Loucy (cell line): ENCODE measurements around the gene ACTBL2.
"Not testable (repeated sequence)": the region's sequence is repeated elsewhere in the genome, so short reads cannot be mapped to it uniquely, and the experiment has no call there.

Source experiments
- H2AFZ ChIP-seq: fragments of 200-600 bp; sonication (generic); 2 replicates; pipeline ENCODE4 v1.6.0; 2016; ENCODE audit warnings: antibody characterized with exemption, mild to moderate bottlenecking, low read length, moderate library complexity
- H3F3A ChIP-seq: fragments of 200-600 bp; 2 replicates; pipeline ENCODE4 v1.6.0; 2016; ENCODE audit warnings: antibody characterized with exemption, low read depth, mild to moderate bottlenecking
- H3K27me3 ChIP-seq: fragments of 200-600 bp; sonication (generic); 2 replicates; pipeline ENCODE4 v1.6.1; 2014; ENCODE audit warnings: low read length, mild to moderate bottlenecking; ENCODE audit not compliant: insufficient read depth, poor library complexity, severe bottlenecking
- H3K36me3 ChIP-seq: fragments of 200-600 bp; sonication (generic); 2 replicates; pipeline ENCODE4 v1.6.1; 2016; ENCODE audit warnings: low read length; ENCODE audit not compliant: insufficient read depth
- H3K4me1 ChIP-seq: fragments of 200-600 bp; sonication (generic); 2 replicates; pipeline ENCODE4 v1.5.1; 2014; ENCODE audit warnings: low read length, mild to moderate bottlenecking; ENCODE audit not compliant: insufficient read depth, poor library complexity, severe bottlenecking
- H3K4me2 ChIP-seq: fragments of 200-600 bp; sonication (generic); 2 replicates; pipeline ENCODE4 v1.6.0; 2014; ENCODE audit warnings: antibody characterized with exemption, low read length, low read depth, mild to moderate bottlenecking; ENCODE audit not compliant: poor library complexity, severe bottlenecking
- H3K4me3 ChIP-seq: fragments of 200-600 bp; sonication (generic); 2 replicates; pipeline ENCODE4 v1.5.1; 2014; ENCODE audit warnings: low read length, mild to moderate bottlenecking, mixed read lengths; ENCODE audit not compliant: poor library complexity, severe bottlenecking
- H3K79me2 ChIP-seq: fragments of 200-600 bp; sonication (generic); 2 replicates; pipeline ENCODE4 v1.6.1; 2014; ENCODE audit warnings: low read length; ENCODE audit not compliant: insufficient read depth
- H3K9ac ChIP-seq: fragments of 200-600 bp; sonication (generic); 2 replicates; pipeline ENCODE4 v1.6.0; 2014; ENCODE audit warnings: mild to moderate bottlenecking, low read depth, low read length, moderate library complexity; ENCODE audit not compliant: poor library complexity, severe bottlenecking
- H3K9me2 ChIP-seq: fragments of 200-600 bp; sonication (generic); replicated peaks from 2 replicates; pipeline ENCODE4 v1.6.1; 2016; ENCODE audit warnings: low read depth, low read length, mixed read lengths
- H3K9me3 ChIP-seq: fragments of 200-600 bp; sonication (generic); 2 replicates; pipeline ENCODE4 v1.6.1; 2014; ENCODE audit warnings: mild to moderate bottlenecking, antibody characterized with exemption, low read length, low read depth; ENCODE audit not compliant: insufficient read depth
- H4K20me1 ChIP-seq: fragments of 200-600 bp; sonication (generic); 2 replicates; pipeline ENCODE4 v1.6.0; 2014; ENCODE audit warnings: antibody characterized with exemption, low read length, mild to moderate bottlenecking; ENCODE audit not compliant: insufficient read depth, poor library complexity, severe bottlenecking
- CTCF ChIP-seq: fragments of 200-600 bp; sonication (generic); conservative IDR thresholded peaks from 2 replicates; pipeline ENCODE4 v1.5.1; 2014; ENCODE audit warnings: mild to moderate bottlenecking, antibody characterized with exemption, low read length
- EZH2phosphoT487 ChIP-seq: fragments of 200-600 bp; IDR thresholded peaks from 2 replicates; pipeline ENCODE4 v1.6.1; 2018; ENCODE audit warnings: antibody characterized with exemption, mild to moderate bottlenecking, moderate library complexity, borderline replicate concordance

The ACTBL2 gene

GRCh38 chr5:57468481-57469163 lies 14.0 kb downstream of the ACTBL2 start:
- H3F3A ChIP-seq, result no peaks in the 10 kb centered on the region
- H3K9me3 ChIP-seq, result no peaks in the 10 kb centered on the region
- H3K36me3 ChIP-seq, result no peaks in the 10 kb centered on the region
- H3K9me2 ChIP-seq, result no peaks in the 10 kb centered on the region
- no peaks in the 10 kb centered on the region for H4K20me1 ChIP-seq
- no peaks in the 10 kb centered on the region for H3K4me1 ChIP-seq
- no peak overlapping the region for H3K4me3 ChIP-seq
- TF ChIP-seq CTCF (no peak), EZH2phosphoT487 (no peak)
- H2AFZ ChIP-seq, result no peak overlapping the region
- no peaks in the 10 kb centered on the region for H3K79me2 ChIP-seq
- H3K4me2 ChIP-seq, result no peak overlapping the region
- no peak overlapping the region for H3K9ac ChIP-seq
- no peaks in the 10 kb centered on the region for H3K27me3 ChIP-seq

- Histone ChIP-seq H3K9me2 (no peaks in the 10 kb centered on the region), H3K27me3 (no peaks in the 10 kb centered on the region), H3K79me2 (no peaks in the 10 kb centered on the region), H3K4me2 (no peak overlapping the region), H3K9ac (no peak overlapping the region), H3K4me3 (no peak overlapping the region), H3K36me3 (no peaks in the 10 kb centered on the region), H4K20me1 (no peaks in the 10 kb centered on the region), H2AFZ (no peak overlapping the region), H3K4me1 (no peaks in the 10 kb centered on the region), H3F3A (no peaks in the 10 kb centered on the region), H3K9me3 (no peaks in the 10 kb centered on the region)
- TF ChIP-seq CTCF (no peak), EZH2phosphoT487 (no peak)
These were observed 16.1 kb downstream of the ACTBL2 start for GRCh38 chr5:57466544-57466943.

- H3K9me3 ChIP-seq, H3K36me3 ChIP-seq, H3F3A ChIP-seq, H4K20me1 ChIP-seq, H3K79me2 ChIP-seq, H3K4me1 ChIP-seq, H3K9ac ChIP-seq, H3K4me3 ChIP-seq, H3K4me2 ChIP-seq, H3K27me3 ChIP-seq, H2AFZ ChIP-seq, H3K9me2 ChIP-seq: not testable (repeated sequence)
These were observed 22.6 kb downstream of the ACTBL2 start for GRCh38 chr5:57460056-57460455.

GRCh38 chr5:57458443-57458842 lies 24.2 kb downstream of the ACTBL2 start:
- Histone ChIP-seq H3K9ac (no peak overlapping the region), H3K36me3 (no peaks in the 10 kb centered on the region), H3K27me3 (no peaks in the 10 kb centered on the region), H2AFZ (no peak overlapping the region), H4K20me1 (no peaks in the 10 kb centered on the region), H3K4me1 (peaks cover 8% of the 10 kb centered on the region), H3K4me2 (no peak overlapping the region), H3F3A (no peaks in the 10 kb centered on the region), H3K79me2 (no peaks in the 10 kb centered on the region), H3K9me2 (no peaks in the 10 kb centered on the region), H3K4me3 (no peak overlapping the region), H3K9me3 (no peaks in the 10 kb centered on the region)
- TF ChIP-seq CTCF (no peak), EZH2phosphoT487 (no peak)
